Tibial nerve (tissue), 4 donors: ENCODE measurements around the gene TEP1. TPM values are rescaled to one million over a fixed set of nuclear protein-coding genes. Genes with fewer than 3 reads are reported as not detected.

ENCODE experiments used
- DNase-seq, 2 donors: peaks; one replicate each; pipeline ENCODE4 v3.0.0-alpha.2; 2019; ENCODE audit warnings: low spot score in 2 of 2
- H3K27ac ChIP-seq, 4 donors: fragments of 200-600 bp; sonication (generic) in 3 of 4; one replicate each; pipeline ENCODE4 v1.5.1; 2017 to 2019; ENCODE audit warnings: mild to moderate bottlenecking in 1 of 4
- H3K27me3 ChIP-seq, 2 donors: fragments of 200-600 bp; sonication (generic) in 1 of 2; one replicate each; pipeline versions ENCODE4 v1.5.1 to v1.6.0; 2017 to 2019
- H3K36me3 ChIP-seq, 3 donors: fragments of 200-600 bp; sonication (generic); one replicate each; pipeline ENCODE4 v1.5.1; 2018 to 2019
- H3K4me1 ChIP-seq, 4 donors: fragments of 200-600 bp; sonication (generic) in 3 of 4; one replicate each; pipeline ENCODE4 v1.5.1; 2017 to 2019
- H3K4me3 ChIP-seq, 4 donors: fragments of 200-600 bp; sonication (generic) in 3 of 4; one replicate each; pipeline ENCODE4 v1.5.1; 2017 to 2019; ENCODE audit warnings: mild to moderate bottlenecking in 1 of 4, moderate library complexity in 1 of 4
- H3K9me3 ChIP-seq, 4 donors: fragments of 200-600 bp; sonication (generic) in 3 of 4; one replicate each; pipeline ENCODE4 v1.5.1; 2017 to 2019
- CTCF ChIP-seq, 5 experiments: fragments of 200-600 bp in 3 of 5; fragments of 450-650 bp in 2 of 5; sonication (generic) in 3 of 5; IDR thresholded peaks; one replicate each; pipeline ENCODE4 v1.5.1; 2016 to 2019; ENCODE audit warnings: antibody characterized with exemption in 5 of 5, mild to moderate bottlenecking in 3 of 5, moderate library complexity in 2 of 5
- EP300 ChIP-seq, 2 donors: sonication (generic); formaldehyde crosslinking; IDR thresholded peaks; one replicate each; pipeline ENCODE4 v1.6.1; 2017; ENCODE audit warnings: antibody characterized with exemption in 2 of 2, mild to moderate bottlenecking in 1 of 2
- POLR2A ChIP-seq, 2 donors: fragments of 450-650 bp; IDR thresholded peaks; one replicate each; pipeline ENCODE4 v1.6.1; 2017; ENCODE audit warnings: antibody characterized with exemption in 2 of 2, mild to moderate bottlenecking in 2 of 2, moderate library complexity in 2 of 2
- WGBS, 2 donors: methylation state at CpG; one replicate each; pipeline ENCODE4 v1.1.5; 2018; 5-methylcytosine and 5-hydroxymethylcytosine counted together
- total RNA-seq, 4 donors: library from RNA; depleted of rRNA; stranded (reverse); fragments of >200 nt; gene quantifications; one replicate each; pipeline ENCODE4 v1.1.0, GENCODE V29; 2016

The TEP1 gene
- total RNA-seq, 4 donors from 2014 or later = 30.3 to 50.0 (median 36.0) TPM

- TF ChIP-seq CTCF (IDR thresholded peaks at IDR 0.05) = no peak
- no peak for TF ChIP-seq EP300 (IDR thresholded peaks at IDR 0.05)
- no peak for TF ChIP-seq POLR2A (IDR thresholded peaks at IDR 0.05)
- H3K27ac ChIP-seq = peak overlapping the region; percentile 75 to 98 (median 90)
- H3K36me3 ChIP-seq = peaks cover 0 to 12% (median 6%) of the 10 kb centered on the region in 3 donors
- no peak for DNase-seq
- peaks cover 0 to 32% (median 13%) of the 10 kb centered on the region in 4 donors for H3K4me1 ChIP-seq
- 1 to 3% methylated on average over 7 of the region's 7 CpGs for WGBS, 2 donors
- H3K4me3 ChIP-seq = peak overlapping the region; percentile 51 to 92 (median 76)
- H3K27me3 ChIP-seq = no peaks in the 10 kb centered on the region
- H3K9me3 ChIP-seq = no peaks in the 10 kb centered on the region
Measured at GRCh38 chr14:20412411-20412810, 890 bp downstream of the TEP1 start.

- no peak for TF ChIP-seq CTCF (IDR thresholded peaks at IDR 0.05)
- TF ChIP-seq EP300 (IDR thresholded peaks at IDR 0.05) = no peak
- TF ChIP-seq POLR2A (IDR thresholded peaks at IDR 0.05) = no peak
- Histone ChIP-seq H3K4me3 (no peak overlapping the region), H3K4me1 (peaks cover 0 to 23% (median 10%) of the 10 kb centered on the region in 4 donors), H3K9me3 (no peaks in the 10 kb centered on the region), H3K27me3 (no peaks in the 10 kb centered on the region), H3K27ac (no peak overlapping the region), H3K36me3 (peaks cover 0 to 44% (median 17%) of the 10 kb centered on the region in 3 donors)
- DNase-seq = no peak
- 87 to 89% methylated on average over 2 of the region's 2 CpGs for WGBS, 2 donors
Measured at GRCh38 chr14:20409226-20409625, 4.1 kb downstream of the TEP1 start.

GRCh38 chr14:20403521-20403920 lies 9.8 kb downstream of the TEP1 start:
- H3K4me1 ChIP-seq = no peaks in the 10 kb centered on the region
- TF ChIP-seq EP300 (IDR thresholded peaks at IDR 0.05) (no peak), CTCF (IDR thresholded peaks at IDR 0.05) (no peak), POLR2A (IDR thresholded peaks at IDR 0.05) (no peak)
- H3K36me3 ChIP-seq = peaks cover 2 to 98% (median 36%) of the 10 kb centered on the region in 3 donors
- 93 to 94% methylated on average over 11 of the region's 11 CpGs for WGBS, 2 donors
- H3K4me3 ChIP-seq = no peak overlapping the region
- H3K27ac ChIP-seq = no peak overlapping the region
- H3K9me3 ChIP-seq = no peaks in the 10 kb centered on the region
- no peaks in the 10 kb centered on the region for H3K27me3 ChIP-seq
- no peak for DNase-seq

GRCh38 chr14:20400965-20401593 lies 12.2 kb downstream of the TEP1 start:
- no peak for DNase-seq
- Histone ChIP-seq H3K9me3 (no peaks in the 10 kb centered on the region), H3K4me1 (no peaks in the 10 kb centered on the region), H3K27ac (no peak overlapping the region), H3K36me3 (peaks cover 2 to 97% (median 29%) of the 10 kb centered on the region in 3 donors), H3K27me3 (no peaks in the 10 kb centered on the region), H3K4me3 (no peak overlapping the region)
- no peak for TF ChIP-seq EP300 (IDR thresholded peaks at IDR 0.05)
- TF ChIP-seq CTCF (IDR thresholded peaks at IDR 0.05) = no peak
- no peak for TF ChIP-seq POLR2A (IDR thresholded peaks at IDR 0.05)
- 90 to 92% methylated on average over 10 of the region's 10 CpGs for WGBS, 2 donors

- H3K9me3 ChIP-seq = no peaks in the 10 kb centered on the region
- H3K4me1 ChIP-seq = no peaks in the 10 kb centered on the region
- no peak overlapping the region for H3K4me3 ChIP-seq
- no peak overlapping the region for H3K27ac ChIP-seq
- peaks cover 2 to 97% (median 34%) of the 10 kb centered on the region in 3 donors for H3K36me3 ChIP-seq
- WGBS, 2 donors = 97 to 100% methylated on average over 1 of the region's 1 CpG
- DNase-seq = no peak
- H3K27me3 ChIP-seq = no peaks in the 10 kb centered on the region
- TF ChIP-seq POLR2A (IDR thresholded peaks at IDR 0.05) (no peak), EP300 (IDR thresholded peaks at IDR 0.05) (no peak), CTCF (IDR thresholded peaks at IDR 0.05) (no peak)
Measured at GRCh38 chr14:20400589-20400964, 12.7 kb downstream of the TEP1 start.
